Frontal cortex (tissue), 4 donors: ENCODE data around the gene RPS19. TPM values are rescaled to one million over a fixed set of nuclear protein-coding genes. Genes with fewer than 3 reads are reported as not detected.

Experiments
- DNase-seq, 2 donors: peaks; one replicate each; pipeline ENCODE4 v3.0.0; 2012; ENCODE audit warnings: low spot score in 2 of 2
- FAIRE-seq: peaks from 2 replicates; lab custom pipeline; 2012; peaks lifted over from hg19 to GRCh38; lab: Jason Lieb, UNC
- total RNA-seq: library from RNA; depleted of rRNA; stranded (reverse); fragments of >200 nt; gene quantifications from one replicate; pipeline ENCODE4 v1.2.3, GENCODE V29; 2014
- donor health status: control.
- donor health status: control.
- donor health status: control.

The RPS19 gene
- 395 TPM for total RNA-seq

GRCh38 chr19:41859618-41860418 lies at the start of gene RPS19:
Gene RPS19, plus strand, starts transcription at chr19:41860255. Its CDS starts 520 bp downstream, at chr19:41860775.
- FAIRE-seq (peak; percentile 84), DNase-seq (peak; percentile 99)

- DNase-seq (no peak), FAIRE-seq (no peak)
Observed at GRCh38 chr19:41810301-41810700, 49.8 kb upstream of the RPS19 start.

GRCh38 chr19:41811036-41811435 lies 49.0 kb upstream of the RPS19 start:
- no peak for FAIRE-seq

GRCh38 chr19:41811981-41812380 lies 48.1 kb upstream of the RPS19 start:
- no peak for DNase-seq
- no peak for FAIRE-seq

More at GRCh38 chr19:41811036-41811435, 49.0 kb upstream of the RPS19 start:
- no peak for DNase-seq

GRCh38 chr19:41813911-41814310 lies 46.1 kb upstream of the RPS19 start:
- FAIRE-seq (no peak), DNase-seq (no peak)

- no peak for FAIRE-seq
Observed at GRCh38 chr19:41815301-41815700, 44.8 kb upstream of the RPS19 start.

GRCh38 chr19:41816761-41817160 lies 43.3 kb upstream of the RPS19 start:
- DNase-seq = no peak
- no peak for FAIRE-seq

More at GRCh38 chr19:41815301-41815700, 44.8 kb upstream of the RPS19 start:
- no peak for DNase-seq

- peak in 1 of 2 donors; percentile 49 for DNase-seq
- no peak for FAIRE-seq
Observed at GRCh38 chr19:41821003-41821735, 38.9 kb upstream of the RPS19 start.

GRCh38 chr19:41837981-41838708 lies 21.9 kb upstream of the RPS19 start:
- FAIRE-seq (no peak), DNase-seq (no peak)

- FAIRE-seq = no peak
- no peak for DNase-seq
Observed at GRCh38 chr19:41839211-41839610, 20.8 kb upstream of the RPS19 start.

- DNase-seq (no peak), FAIRE-seq (no peak)
Observed at GRCh38 chr19:41843371-41843770, 16.7 kb upstream of the RPS19 start.

- no peak for FAIRE-seq
- no peak for DNase-seq
Observed at GRCh38 chr19:41844601-41845000, 15.5 kb upstream of the RPS19 start, which contains the start of gene LYPD4. Gene LYPD4, minus strand, starts transcription at chr19:41844683. Its CDS starts 5,398 bp downstream, at chr19:41839285.

GRCh38 chr19:41845001-41845050 lies 15.2 kb upstream of the RPS19 start, which contains the start of gene DMRTC2:
Gene DMRTC2, plus strand, starts transcription at chr19:41845042. Its CDS starts 2,387 bp downstream, at chr19:41847429.
- DNase-seq (no peak), FAIRE-seq (no peak)

GRCh38 chr19:41845051-41845590 lies 14.9 kb upstream of the RPS19 start:
- DNase-seq = no peak
- FAIRE-seq = no peak

GRCh38 chr19:41847351-41848105 lies 12.5 kb upstream of the RPS19 start:
- DNase-seq (no peak), FAIRE-seq (no peak)

GRCh38 chr19:41848666-41849065 lies 11.4 kb upstream of the RPS19 start:
- no peak for FAIRE-seq

GRCh38 chr19:41849067-41849466 lies 11.0 kb upstream of the RPS19 start:
- FAIRE-seq = no peak
- DNase-seq = no peak

More at GRCh38 chr19:41848666-41849065, 11.4 kb upstream of the RPS19 start:
- DNase-seq = no peak

GRCh38 chr19:41850381-41850780 lies 9.7 kb upstream of the RPS19 start:
- DNase-seq (no peak), FAIRE-seq (no peak)

- DNase-seq = no peak
- FAIRE-seq = no peak
Observed at GRCh38 chr19:41851456-41851855, 8.6 kb upstream of the RPS19 start.

- no peak for FAIRE-seq
Observed at GRCh38 chr19:41853344-41853743, 6.7 kb upstream of the RPS19 start.

More at GRCh38 chr19:41853344-41853743, 6.7 kb upstream of the RPS19 start:
- DNase-seq = no peak
